ENCODE data around the gene SRSF4.

SRSF4 gene

DNA sequence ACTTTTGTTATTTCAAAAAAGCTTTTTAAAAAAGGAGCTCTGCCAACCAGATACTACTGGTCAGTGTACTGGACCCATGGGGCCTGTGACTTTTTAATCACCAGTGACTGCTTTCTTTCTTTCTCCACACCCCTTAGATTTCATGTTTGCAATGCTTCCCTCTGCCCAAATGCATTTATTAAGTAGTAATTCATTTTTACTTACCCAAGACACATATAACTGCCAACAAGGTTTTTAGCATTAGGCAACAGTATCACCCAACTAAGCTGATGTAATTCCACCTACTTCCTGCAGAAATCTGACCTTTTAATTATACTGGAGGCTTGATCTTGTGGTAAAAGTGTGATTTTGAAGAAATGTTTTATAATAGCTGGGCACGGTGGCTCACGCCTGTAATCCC is 36.5 kb upstream of the SRSF4 start:
- H4K20me1 ChIP-seq (ENCODE audit: insufficient read depth, low read length) = no peaks in the 10 kb centered on the region
- no peak overlapping the region for H3K4me2 ChIP-seq (ENCODE audit: low read depth, low read length)
- no peak for DNase-seq
- no peaks in the 10 kb centered on the region for H3K27me3 ChIP-seq (replicated peaks; ENCODE audit: insufficient read depth, low read length)
- H3F3A ChIP-seq (ENCODE audit: insufficient read depth, low read length) = no peaks in the 10 kb centered on the region; the same call in 1 of the 2 replicates
- no peak overlapping the region for H3K4me3 ChIP-seq (ENCODE audit: low read length)
- H3K4me1 ChIP-seq (ENCODE audit: low read length) = no peaks in the 10 kb centered on the region
- no peak overlapping the region for H3K9ac ChIP-seq (ENCODE audit: low read length)
- H3K9me3 ChIP-seq (replicated peaks; ENCODE audit: insufficient read depth, low read length) = no peaks in the 10 kb centered on the region
- H2AFZ ChIP-seq (ENCODE audit: low read length) = no peak overlapping the region
- H3K36me3 ChIP-seq (replicated peaks; ENCODE audit: insufficient read depth, low read length) = no peaks in the 10 kb centered on the region
- H3K9me2 ChIP-seq (replicated peaks; ENCODE audit: insufficient read depth, low read length) = no peaks in the 10 kb centered on the region
- H3K27ac ChIP-seq (ENCODE audit: low read length) = no peak overlapping the region
- TF ChIP-seq EZH2 (optimal IDR thresholded peaks at IDR 0.05; ENCODE audit: low read depth, low read length) = no peak
- TF ChIP-seq, protein P1, sequence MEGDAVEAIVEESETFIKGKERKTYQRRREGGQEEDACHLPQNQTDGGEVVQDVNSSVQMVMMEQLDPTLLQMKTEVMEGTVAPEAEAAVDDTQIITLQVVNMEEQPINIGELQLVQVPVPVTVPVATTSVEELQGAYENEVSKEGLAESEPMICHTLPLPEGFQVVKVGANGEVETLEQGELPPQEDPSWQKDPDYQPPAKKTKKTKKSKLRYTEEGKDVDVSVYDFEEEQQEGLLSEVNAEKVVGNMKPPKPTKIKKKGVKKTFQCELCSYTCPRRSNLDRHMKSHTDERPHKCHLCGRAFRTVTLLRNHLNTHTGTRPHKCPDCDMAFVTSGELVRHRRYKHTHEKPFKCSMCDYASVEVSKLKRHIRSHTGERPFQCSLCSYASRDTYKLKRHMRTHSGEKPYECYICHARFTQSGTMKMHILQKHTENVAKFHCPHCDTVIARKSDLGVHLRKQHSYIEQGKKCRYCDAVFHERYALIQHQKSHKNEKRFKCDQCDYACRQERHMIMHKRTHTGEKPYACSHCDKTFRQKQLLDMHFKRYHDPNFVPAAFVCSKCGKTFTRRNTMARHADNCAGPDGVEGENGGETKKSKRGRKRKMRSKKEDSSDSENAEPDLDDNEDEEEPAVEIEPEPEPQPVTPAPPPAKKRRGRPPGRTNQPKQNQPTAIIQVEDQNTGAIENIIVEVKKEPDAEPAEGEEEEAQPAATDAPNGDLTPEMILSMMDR (IDR thresholded peaks at IDR 0.05; ENCODE audit: low read length) = no peak
- TF ChIP-seq EZH2phosphoT487 (IDR thresholded peaks at IDR 0.05; ENCODE audit: low read length) = no peak
- H3K79me2 ChIP-seq (ENCODE audit: low read length) = no peaks in the 10 kb centered on the region

DNA sequence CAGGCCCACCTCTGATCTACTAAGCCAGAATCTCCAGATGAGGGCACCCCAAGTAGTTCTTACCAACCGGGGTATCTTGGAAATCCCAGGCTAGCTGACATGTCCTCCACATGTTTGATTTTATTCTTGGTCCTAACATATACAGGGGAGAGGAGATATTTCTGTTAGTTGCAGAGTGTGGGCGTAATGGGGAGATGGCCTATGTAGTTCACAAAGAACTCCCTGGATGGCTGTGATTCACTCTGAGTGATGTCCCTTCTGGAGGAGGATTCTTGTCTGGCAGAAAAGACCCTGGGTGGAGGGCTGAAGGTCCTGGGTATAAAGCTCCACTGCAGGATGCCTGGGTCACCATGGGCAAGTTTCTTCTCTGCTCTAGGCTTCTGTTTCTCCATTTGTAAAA is 35.9 kb upstream of the SRSF4 start:
- Histone ChIP-seq H3K4me2 (ENCODE audit: low read depth, low read length) (no peak overlapping the region), H3K9ac (ENCODE audit: low read length) (no peak overlapping the region), H2AFZ (ENCODE audit: low read length) (no peak overlapping the region), H3K9me3 (replicated peaks; ENCODE audit: insufficient read depth, low read length) (no peaks in the 10 kb centered on the region), H3K27me3 (replicated peaks; ENCODE audit: insufficient read depth, low read length) (no peaks in the 10 kb centered on the region), H3K4me1 (ENCODE audit: low read length) (no peaks in the 10 kb centered on the region), H4K20me1 (ENCODE audit: insufficient read depth, low read length) (no peaks in the 10 kb centered on the region), H3K79me2 (ENCODE audit: low read length) (no peaks in the 10 kb centered on the region), H3K27ac (ENCODE audit: low read length) (no peak overlapping the region), H3F3A (ENCODE audit: insufficient read depth, low read length) (no peaks in the 10 kb centered on the region; the same call in 1 of the 2 replicates), H3K4me3 (ENCODE audit: low read length) (no peak overlapping the region), H3K9me2 (replicated peaks; ENCODE audit: insufficient read depth, low read length) (no peaks in the 10 kb centered on the region), H3K36me3 (replicated peaks; ENCODE audit: insufficient read depth, low read length) (no peaks in the 10 kb centered on the region)
- TF ChIP-seq EZH2phosphoT487 (IDR thresholded peaks at IDR 0.05; ENCODE audit: low read length) = no peak
- TF ChIP-seq, protein P1 (IDR thresholded peaks at IDR 0.05; ENCODE audit: low read length) = no peak
- TF ChIP-seq EZH2 (optimal IDR thresholded peaks at IDR 0.05; ENCODE audit: low read depth, low read length) = no peak
- DNase-seq = no peak

DNA sequence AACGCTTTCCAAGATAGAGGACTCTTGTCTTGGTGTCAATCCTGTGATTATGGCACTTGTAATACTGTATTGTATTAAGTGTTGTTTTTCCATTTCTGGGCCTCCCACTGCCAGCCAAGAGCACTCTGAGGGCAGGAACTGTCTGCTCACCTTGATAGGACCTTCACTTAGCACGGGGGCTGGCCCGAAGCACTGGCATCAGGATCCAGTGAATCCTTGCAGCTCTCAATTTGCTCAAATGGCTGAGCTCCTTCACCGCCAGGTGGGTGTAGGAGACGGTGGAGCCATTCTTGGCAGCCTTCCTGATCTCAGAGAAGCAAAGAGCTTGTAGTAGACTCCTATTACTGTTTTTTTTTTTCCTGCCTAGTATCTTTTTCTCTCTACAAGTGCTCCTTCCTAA is 31.4 kb upstream of the SRSF4 start:
- no peaks in the 10 kb centered on the region for H3K4me1 ChIP-seq (ENCODE audit: low read length)
- H4K20me1 ChIP-seq (ENCODE audit: insufficient read depth, low read length) = no peaks in the 10 kb centered on the region
- no peaks in the 10 kb centered on the region for H3K36me3 ChIP-seq (replicated peaks; ENCODE audit: insufficient read depth, low read length)
- no peak overlapping the region for H3K27ac ChIP-seq (ENCODE audit: low read length)
- DNase-seq = no peak
- H3K4me3 ChIP-seq (ENCODE audit: low read length) = no peak overlapping the region
- H3K79me2 ChIP-seq (ENCODE audit: low read length) = no peaks in the 10 kb centered on the region
- H3K9me2 ChIP-seq (replicated peaks; ENCODE audit: insufficient read depth, low read length) = no peaks in the 10 kb centered on the region
- no peak overlapping the region for H3K4me2 ChIP-seq (ENCODE audit: low read depth, low read length)
- no peaks in the 10 kb centered on the region for H3K27me3 ChIP-seq (replicated peaks; ENCODE audit: insufficient read depth, low read length)
- H3K9me3 ChIP-seq (replicated peaks; ENCODE audit: insufficient read depth, low read length) = no peaks in the 10 kb centered on the region
- TF ChIP-seq, protein P1 (IDR thresholded peaks at IDR 0.05; ENCODE audit: low read length) = no peak
- TF ChIP-seq EZH2 (optimal IDR thresholded peaks at IDR 0.05; ENCODE audit: low read depth, low read length) = no peak
- TF ChIP-seq EZH2phosphoT487 (IDR thresholded peaks at IDR 0.05; ENCODE audit: low read length) = no peak
- no peak overlapping the region for H3K9ac ChIP-seq (ENCODE audit: low read length)
- H3F3A ChIP-seq (ENCODE audit: insufficient read depth, low read length) = no peaks in the 10 kb centered on the region
- H2AFZ ChIP-seq (ENCODE audit: low read length) = no peak overlapping the region

All from MM.1S (cell line).